ENCODE measurements around the gene RASSF5.

The RASSF5 gene

GRCh38 chr1:206495011-206495461, 12.3 kb upstream of the RASSF5 start:
- H3K27me3 ChIP-seq (ENCODE audit: insufficient read depth, low read length, poor library complexity): no peaks in the 10 kb centered on the region
- WGBS (ENCODE audit: extremely low coverage, insufficient coverage, low lambda C conversion rate): no CpG with 5 or more reads among the region's 6 CpGs
- no peak overlapping the region for H2BK5ac ChIP-seq (ENCODE audit: low read length)
- H3K4me1 ChIP-seq (ENCODE audit: control insufficient read depth, low read depth, low read length): no peaks in the 10 kb centered on the region
- no peak for DNase-seq
- no peak overlapping the region for H3K4me3 ChIP-seq (ENCODE audit: low read length)
- no peak overlapping the region for H3K18ac ChIP-seq (ENCODE audit: low read length)
- no peaks in the 10 kb centered on the region for H3K79me2 ChIP-seq (ENCODE audit: control insufficient read depth, insufficient read depth, low read length)
- no peak overlapping the region for H3K56ac ChIP-seq (ENCODE audit: low read length)
- H4K8ac ChIP-seq (ENCODE audit: low read depth, low read length): no peak overlapping the region
- no peak overlapping the region for H3K9ac ChIP-seq (ENCODE audit: low read length)
- no peak overlapping the region for H3K4me2 ChIP-seq (ENCODE audit: low read length)
- no peak overlapping the region for H3K23ac ChIP-seq (ENCODE audit: low read length)
- no peak overlapping the region for H4K5ac ChIP-seq (ENCODE audit: low read length)
- no peaks in the 10 kb centered on the region for H3K79me1 ChIP-seq (ENCODE audit: low read length)
- H3K36me3 ChIP-seq (ENCODE audit: control insufficient read depth, insufficient read depth, low read length): peaks cover 1% of the 10 kb centered on the region
- H3K4ac ChIP-seq (ENCODE audit: low read depth, low read length): no peak overlapping the region
- no peak overlapping the region for H2AK5ac ChIP-seq (ENCODE audit: low read length)
- no peak overlapping the region for H2BK120ac ChIP-seq (ENCODE audit: low read depth, low read length)
- no peak overlapping the region for H2BK15ac ChIP-seq (replicated peaks; ENCODE audit: low read depth)
- H3K27ac ChIP-seq (ENCODE audit: low read depth, low read length): no peak overlapping the region

GRCh38 chr1:206495493-206496046, 11.8 kb upstream of the RASSF5 start:
- peaks cover 1% of the 10 kb centered on the region for H3K36me3 ChIP-seq (ENCODE audit: control insufficient read depth, insufficient read depth, low read length)
- no peak overlapping the region for H3K23ac ChIP-seq (ENCODE audit: low read length)
- no peak overlapping the region for H2BK15ac ChIP-seq (replicated peaks; ENCODE audit: low read depth)
- no peak overlapping the region for H2BK5ac ChIP-seq (ENCODE audit: low read length)
- no peaks in the 10 kb centered on the region for H3K27me3 ChIP-seq (ENCODE audit: insufficient read depth, low read length, poor library complexity)
- DNase-seq: no peak
- H3K4ac ChIP-seq (ENCODE audit: low read depth, low read length): no peak overlapping the region
- H3K79me2 ChIP-seq (ENCODE audit: control insufficient read depth, insufficient read depth, low read length): no peaks in the 10 kb centered on the region
- no peak overlapping the region for H2AK5ac ChIP-seq (ENCODE audit: low read length)
- no peak overlapping the region for H3K4me3 ChIP-seq (ENCODE audit: low read length)
- no peaks in the 10 kb centered on the region for H3K79me1 ChIP-seq (ENCODE audit: low read length)
- no peak overlapping the region for H3K18ac ChIP-seq (ENCODE audit: low read length)
- no peak overlapping the region for H3K9ac ChIP-seq (ENCODE audit: low read length)
- no peak overlapping the region for H4K8ac ChIP-seq (ENCODE audit: low read depth, low read length)
- no peak overlapping the region for H4K5ac ChIP-seq (ENCODE audit: low read length)
- no peak overlapping the region for H3K27ac ChIP-seq (ENCODE audit: low read depth, low read length)
- no peaks in the 10 kb centered on the region for H3K4me1 ChIP-seq (ENCODE audit: control insufficient read depth, low read depth, low read length)
- WGBS (ENCODE audit: extremely low coverage, insufficient coverage, low lambda C conversion rate): no CpG with 5 or more reads among the region's 3 CpGs
- no peak overlapping the region for H3K56ac ChIP-seq (ENCODE audit: low read length)
- H3K4me2 ChIP-seq (ENCODE audit: low read length): no peak overlapping the region
- H2BK120ac ChIP-seq (ENCODE audit: low read depth, low read length): no peak overlapping the region

- no peaks in the 10 kb centered on the region for H3K4me1 ChIP-seq (ENCODE audit: control insufficient read depth, low read depth, low read length)
- H3K4me2 ChIP-seq (ENCODE audit: low read length): no peak overlapping the region
- H3K23ac ChIP-seq (ENCODE audit: low read length): no peak overlapping the region
- no peak overlapping the region for H3K4me3 ChIP-seq (ENCODE audit: low read length)
- no peak overlapping the region for H3K56ac ChIP-seq (ENCODE audit: low read length)
- no peaks in the 10 kb centered on the region for H3K79me2 ChIP-seq (ENCODE audit: control insufficient read depth, insufficient read depth, low read length)
- no peak overlapping the region for H3K9ac ChIP-seq (ENCODE audit: low read length)
- peaks cover 1% of the 10 kb centered on the region for H3K36me3 ChIP-seq (ENCODE audit: control insufficient read depth, insufficient read depth, low read length)
- no peak overlapping the region for H3K4ac ChIP-seq (ENCODE audit: low read depth, low read length)
- H3K27ac ChIP-seq (ENCODE audit: low read depth, low read length): no peak overlapping the region
- H4K5ac ChIP-seq (ENCODE audit: low read length): no peak overlapping the region
- no peak overlapping the region for H2BK120ac ChIP-seq (ENCODE audit: low read depth, low read length)
- no peak overlapping the region for H4K8ac ChIP-seq (ENCODE audit: low read depth, low read length)
- H3K18ac ChIP-seq (ENCODE audit: low read length): no peak overlapping the region
- no CpG with 5 or more reads among the region's 6 CpGs for WGBS (ENCODE audit: extremely low coverage, insufficient coverage, low lambda C conversion rate)
- no peak overlapping the region for H2BK15ac ChIP-seq (replicated peaks; ENCODE audit: low read depth)
- H3K79me1 ChIP-seq (ENCODE audit: low read length): no peaks in the 10 kb centered on the region
- H2AK5ac ChIP-seq (ENCODE audit: low read length): no peak overlapping the region
- H2BK5ac ChIP-seq (ENCODE audit: low read length): no peak overlapping the region
- DNase-seq: no peak
- H3K27me3 ChIP-seq (ENCODE audit: insufficient read depth, low read length, poor library complexity): no peaks in the 10 kb centered on the region
Measured at GRCh38 chr1:206496131-206496793, 11.1 kb upstream of the RASSF5 start.

- DNase-seq: no peak
- Histone ChIP-seq H3K27me3 (ENCODE audit: insufficient read depth, low read length, poor library complexity) (no peaks in the 10 kb centered on the region), H3K9ac (ENCODE audit: low read length) (no peak overlapping the region), H3K23ac (ENCODE audit: low read length) (no peak overlapping the region), H3K27ac (ENCODE audit: low read depth, low read length) (no peak overlapping the region), H2BK5ac (ENCODE audit: low read length) (no peak overlapping the region), H3K4me2 (ENCODE audit: low read length) (no peak overlapping the region), H2BK15ac (replicated peaks; ENCODE audit: low read depth) (no peak overlapping the region), H3K56ac (ENCODE audit: low read length) (no peak overlapping the region), H3K79me1 (ENCODE audit: low read length) (no peaks in the 10 kb centered on the region), H3K18ac (ENCODE audit: low read length) (no peak overlapping the region), H4K8ac (ENCODE audit: low read depth, low read length) (no peak overlapping the region), H3K36me3 (ENCODE audit: control insufficient read depth, insufficient read depth, low read length) (no peaks in the 10 kb centered on the region), H3K4me1 (ENCODE audit: control insufficient read depth, low read depth, low read length) (no peaks in the 10 kb centered on the region), H3K79me2 (ENCODE audit: control insufficient read depth, insufficient read depth, low read length) (no peaks in the 10 kb centered on the region), H2BK120ac (ENCODE audit: low read depth, low read length) (no peak overlapping the region), H3K4ac (ENCODE audit: low read depth, low read length) (no peak overlapping the region), H3K4me3 (ENCODE audit: low read length) (no peak overlapping the region), H4K5ac (ENCODE audit: low read length) (no peak overlapping the region), H2AK5ac (ENCODE audit: low read length) (no peak overlapping the region)
- WGBS (ENCODE audit: extremely low coverage, insufficient coverage, low lambda C conversion rate): no CpG with 5 or more reads among the region's 4 CpGs
Measured at GRCh38 chr1:206497363-206497762, 10.0 kb upstream of the RASSF5 start.

- Histone ChIP-seq H3K4ac (ENCODE audit: low read depth, low read length) (no peak overlapping the region), H3K4me1 (ENCODE audit: control insufficient read depth, low read depth, low read length) (no peaks in the 10 kb centered on the region)
- WGBS (ENCODE audit: extremely low coverage, insufficient coverage, low lambda C conversion rate): no CpG with 5 or more reads among the region's 3 CpGs
Measured at GRCh38 chr1:206497774-206498173, 9.6 kb upstream of the RASSF5 start.

GRCh38 chr1:206498685-206499084, 8.6 kb upstream of the RASSF5 start:
- no peak overlapping the region for H2BK5ac ChIP-seq (ENCODE audit: low read length)
- peak; percentile 94 for DNase-seq
- H3K79me1 ChIP-seq (ENCODE audit: low read length): no peaks in the 10 kb centered on the region
- H3K27me3 ChIP-seq (ENCODE audit: insufficient read depth, low read length, poor library complexity): no peaks in the 10 kb centered on the region
- H4K8ac ChIP-seq (ENCODE audit: low read depth, low read length): no peak overlapping the region
- no peak overlapping the region for H3K27ac ChIP-seq (ENCODE audit: low read depth, low read length)
- H3K4me2 ChIP-seq (ENCODE audit: low read length): no peak overlapping the region
- no peak overlapping the region for H2BK120ac ChIP-seq (ENCODE audit: low read depth, low read length)
- H2BK15ac ChIP-seq (replicated peaks; ENCODE audit: low read depth): no peak overlapping the region
- no peaks in the 10 kb centered on the region for H3K36me3 ChIP-seq (ENCODE audit: control insufficient read depth, insufficient read depth, low read length)
- no peak overlapping the region for H3K18ac ChIP-seq (ENCODE audit: low read length)
- H3K79me2 ChIP-seq (ENCODE audit: control insufficient read depth, insufficient read depth, low read length): no peaks in the 10 kb centered on the region
- no peak overlapping the region for H3K4ac ChIP-seq (ENCODE audit: low read depth, low read length)
- H2AK5ac ChIP-seq (ENCODE audit: low read length): no peak overlapping the region
- H4K5ac ChIP-seq (ENCODE audit: low read length): no peak overlapping the region
- WGBS (ENCODE audit: extremely low coverage, insufficient coverage, low lambda C conversion rate): no CpG with 5 or more reads among the region's 2 CpGs
- no peak overlapping the region for H3K4me3 ChIP-seq (ENCODE audit: low read length)
- H3K4me1 ChIP-seq (ENCODE audit: control insufficient read depth, low read depth, low read length): no peaks in the 10 kb centered on the region
- H3K56ac ChIP-seq (ENCODE audit: low read length): no peak overlapping the region
- H3K9ac ChIP-seq (ENCODE audit: low read length): no peak overlapping the region
- H3K23ac ChIP-seq (ENCODE audit: low read length): no peak overlapping the region

More at GRCh38 chr1:206497774-206498173, 9.6 kb upstream of the RASSF5 start:
- Histone ChIP-seq H3K56ac (ENCODE audit: low read length) (no peak overlapping the region), H3K27ac (ENCODE audit: low read depth, low read length) (no peak overlapping the region), H3K23ac (ENCODE audit: low read length) (no peak overlapping the region), H3K18ac (ENCODE audit: low read length) (no peak overlapping the region), H2BK120ac (ENCODE audit: low read depth, low read length) (no peak overlapping the region), H2AK5ac (ENCODE audit: low read length) (no peak overlapping the region), H2BK5ac (ENCODE audit: low read length) (no peak overlapping the region), H2BK15ac (replicated peaks; ENCODE audit: low read depth) (no peak overlapping the region), H3K4me2 (ENCODE audit: low read length) (no peak overlapping the region), H3K36me3 (ENCODE audit: control insufficient read depth, insufficient read depth, low read length) (no peaks in the 10 kb centered on the region), H3K9ac (ENCODE audit: low read length) (no peak overlapping the region), H3K79me2 (ENCODE audit: control insufficient read depth, insufficient read depth, low read length) (no peaks in the 10 kb centered on the region), H3K4me3 (ENCODE audit: low read length) (no peak overlapping the region), H3K79me1 (ENCODE audit: low read length) (no peaks in the 10 kb centered on the region), H3K27me3 (ENCODE audit: insufficient read depth, low read length, poor library complexity) (no peaks in the 10 kb centered on the region), H4K5ac (ENCODE audit: low read length) (no peak overlapping the region), H4K8ac (ENCODE audit: low read depth, low read length) (no peak overlapping the region)
- DNase-seq: no peak

Data from mesendoderm (in vitro differentiated cells).